ENCODE results near the gene SIM2.

The SIM2 gene

GRCh38 chr21:36729310-36729970 is 30.5 kb downstream of the SIM2 start:
- TF ChIP-seq, protein P1, sequence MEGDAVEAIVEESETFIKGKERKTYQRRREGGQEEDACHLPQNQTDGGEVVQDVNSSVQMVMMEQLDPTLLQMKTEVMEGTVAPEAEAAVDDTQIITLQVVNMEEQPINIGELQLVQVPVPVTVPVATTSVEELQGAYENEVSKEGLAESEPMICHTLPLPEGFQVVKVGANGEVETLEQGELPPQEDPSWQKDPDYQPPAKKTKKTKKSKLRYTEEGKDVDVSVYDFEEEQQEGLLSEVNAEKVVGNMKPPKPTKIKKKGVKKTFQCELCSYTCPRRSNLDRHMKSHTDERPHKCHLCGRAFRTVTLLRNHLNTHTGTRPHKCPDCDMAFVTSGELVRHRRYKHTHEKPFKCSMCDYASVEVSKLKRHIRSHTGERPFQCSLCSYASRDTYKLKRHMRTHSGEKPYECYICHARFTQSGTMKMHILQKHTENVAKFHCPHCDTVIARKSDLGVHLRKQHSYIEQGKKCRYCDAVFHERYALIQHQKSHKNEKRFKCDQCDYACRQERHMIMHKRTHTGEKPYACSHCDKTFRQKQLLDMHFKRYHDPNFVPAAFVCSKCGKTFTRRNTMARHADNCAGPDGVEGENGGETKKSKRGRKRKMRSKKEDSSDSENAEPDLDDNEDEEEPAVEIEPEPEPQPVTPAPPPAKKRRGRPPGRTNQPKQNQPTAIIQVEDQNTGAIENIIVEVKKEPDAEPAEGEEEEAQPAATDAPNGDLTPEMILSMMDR (IDR thresholded peaks at IDR 0.05; ENCODE audit: control insufficient read depth, insufficient read depth, low read depth, low read length, missing control alignments), result no peak
- no peak overlapping the region for H3K4me3 ChIP-seq (ENCODE audit: control insufficient read depth, low read depth, low read length)
- no peak for DNase-seq (ENCODE audit: low read depth)

- DNase-seq (ENCODE audit: low read depth), result no peak
- no peak overlapping the region for H3K4me3 ChIP-seq (ENCODE audit: control insufficient read depth, low read depth, low read length)
- TF ChIP-seq, protein P1 (IDR thresholded peaks at IDR 0.05; ENCODE audit: control insufficient read depth, insufficient read depth, low read depth, low read length, missing control alignments), result no peak
Measured at GRCh38 chr21:36730291-36731281, 31.7 kb downstream of the SIM2 start.

DNA sequence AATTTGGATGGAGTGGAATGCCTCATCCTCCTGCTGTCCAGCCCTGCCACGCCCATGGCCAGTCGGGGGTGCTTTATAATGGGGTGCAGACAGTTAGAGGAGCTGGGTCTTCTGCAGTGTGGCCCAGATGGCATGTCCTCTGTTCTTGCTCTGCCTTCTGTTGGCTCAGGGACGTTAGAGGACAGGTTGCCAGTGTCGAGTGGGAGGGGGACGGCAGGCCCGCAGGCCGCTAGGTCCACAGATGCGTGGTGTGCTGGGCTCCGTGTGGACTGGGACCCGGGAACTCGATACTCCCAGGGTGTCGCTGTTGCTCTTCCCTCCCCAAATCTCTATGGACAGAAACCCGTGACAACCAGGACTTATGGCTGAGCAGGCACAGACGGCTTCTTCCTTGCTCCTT is 33.3 kb downstream of the SIM2 start:
- DNase-seq (ENCODE audit: low read depth), result no peak
- no peak overlapping the region for H3K4me3 ChIP-seq (ENCODE audit: control insufficient read depth, low read depth, low read length)
- TF ChIP-seq, protein P1 (IDR thresholded peaks at IDR 0.05; ENCODE audit: control insufficient read depth, insufficient read depth, low read depth, low read length, missing control alignments), result no peak

DNA sequence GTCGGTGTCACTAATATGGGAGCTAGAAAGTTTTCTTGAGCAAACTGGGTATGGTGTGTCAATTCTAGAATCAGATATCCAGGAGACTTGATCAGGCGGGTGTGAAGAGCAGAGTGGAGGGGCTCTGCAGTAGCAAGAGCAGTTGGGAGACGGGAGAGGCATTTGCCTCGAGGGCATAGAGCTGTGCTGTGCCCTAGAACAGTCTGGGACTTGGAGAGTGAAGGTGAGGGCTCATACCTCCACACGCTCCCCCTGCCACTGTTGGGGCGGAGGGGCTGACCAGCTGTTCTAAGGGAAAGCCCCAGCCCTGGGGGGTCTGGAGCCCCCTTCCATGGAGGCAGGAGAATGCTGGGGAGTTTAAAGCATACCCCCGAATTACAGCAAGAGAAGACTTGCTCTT is 33.8 kb downstream of the SIM2 start:
- DNase-seq (ENCODE audit: low read depth), result no peak
- no peak overlapping the region for H3K4me3 ChIP-seq (ENCODE audit: control insufficient read depth, low read depth, low read length)
- TF ChIP-seq, protein P1 (IDR thresholded peaks at IDR 0.05; ENCODE audit: control insufficient read depth, insufficient read depth, low read depth, low read length, missing control alignments), result no peak

GRCh38 chr21:36733857-36734256 is 34.9 kb downstream of the SIM2 start:
- DNase-seq (ENCODE audit: low read depth), result no peak
- H3K4me3 ChIP-seq (ENCODE audit: control insufficient read depth, low read depth, low read length), result no peak overlapping the region
- TF ChIP-seq, protein P1 (IDR thresholded peaks at IDR 0.05; ENCODE audit: control insufficient read depth, insufficient read depth, low read depth, low read length, missing control alignments), result no peak

DNA sequence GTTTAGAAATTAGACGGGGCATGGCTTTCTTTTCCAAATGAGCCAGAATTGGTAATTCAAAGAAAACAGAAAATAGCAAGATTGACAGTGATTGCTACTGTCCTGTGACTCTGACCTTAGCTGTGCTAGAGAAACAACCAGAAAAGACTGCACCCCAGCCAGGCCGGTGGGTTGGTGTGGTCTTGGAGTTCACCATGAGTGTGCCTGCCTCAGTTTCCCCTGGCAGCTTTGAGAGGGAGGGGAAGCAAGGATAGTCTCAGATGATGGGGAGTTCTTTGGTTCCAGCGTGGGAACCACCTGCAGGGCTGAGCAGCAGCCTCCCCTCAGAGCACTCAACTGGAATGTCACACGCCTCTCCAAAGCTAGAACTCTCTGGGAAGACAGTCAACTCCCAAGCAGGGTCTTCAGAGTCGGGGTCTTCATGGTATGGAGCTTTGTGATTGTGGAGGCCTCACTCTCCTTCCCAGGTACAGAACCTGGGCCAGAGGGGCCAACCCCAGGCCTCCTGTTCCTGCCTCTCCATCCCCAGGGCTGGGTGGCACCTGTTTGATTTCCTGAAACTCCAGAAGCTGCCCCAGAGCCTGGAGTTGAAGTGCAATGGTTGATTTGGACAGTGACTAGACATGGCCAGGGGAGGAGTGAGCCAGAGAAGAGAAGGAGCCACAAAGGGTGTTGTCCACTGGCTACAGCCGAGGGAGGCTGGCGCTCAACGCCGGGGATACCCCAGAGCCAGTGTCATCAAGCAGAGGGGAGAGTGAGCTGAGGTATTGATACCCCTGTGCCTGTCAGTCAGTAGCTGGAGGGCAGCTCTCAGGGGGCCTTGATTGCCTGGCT is 35.7 kb downstream of the SIM2 start:
- TF ChIP-seq, protein P1 (IDR thresholded peaks at IDR 0.05; ENCODE audit: control insufficient read depth, insufficient read depth, low read depth, low read length, missing control alignments), result no peak
- no peak for DNase-seq (ENCODE audit: low read depth)
- no peak overlapping the region for H3K4me3 ChIP-seq (ENCODE audit: control insufficient read depth, low read depth, low read length)
